AG10803 (cell line): ENCODE results near the gene ESPN.
"Not testable (repeated sequence)": the region's sequence is repeated elsewhere in the genome, so short reads cannot be mapped to it uniquely, and the experiment has no call there.

Source experiments
- DNase-seq: peaks from one replicate; pipeline ENCODE4 v3.0.0; 2010; ENCODE audit warnings: low read depth
- H3K4me3 ChIP-seq: 2 replicates; pipeline ENCODE4 v1.5.1; 2011; ENCODE audit warnings: mild to moderate bottlenecking, low read length, control low read depth
- TF ChIP-seq, protein P1 (sequence below): conservative IDR thresholded peaks from 2 replicates; pipeline ENCODE4 v1.5.1; 2011; ENCODE audit warnings: mild to moderate bottlenecking, low read length, control low read depth, inconsistent platforms

Gene ESPN

DNA sequence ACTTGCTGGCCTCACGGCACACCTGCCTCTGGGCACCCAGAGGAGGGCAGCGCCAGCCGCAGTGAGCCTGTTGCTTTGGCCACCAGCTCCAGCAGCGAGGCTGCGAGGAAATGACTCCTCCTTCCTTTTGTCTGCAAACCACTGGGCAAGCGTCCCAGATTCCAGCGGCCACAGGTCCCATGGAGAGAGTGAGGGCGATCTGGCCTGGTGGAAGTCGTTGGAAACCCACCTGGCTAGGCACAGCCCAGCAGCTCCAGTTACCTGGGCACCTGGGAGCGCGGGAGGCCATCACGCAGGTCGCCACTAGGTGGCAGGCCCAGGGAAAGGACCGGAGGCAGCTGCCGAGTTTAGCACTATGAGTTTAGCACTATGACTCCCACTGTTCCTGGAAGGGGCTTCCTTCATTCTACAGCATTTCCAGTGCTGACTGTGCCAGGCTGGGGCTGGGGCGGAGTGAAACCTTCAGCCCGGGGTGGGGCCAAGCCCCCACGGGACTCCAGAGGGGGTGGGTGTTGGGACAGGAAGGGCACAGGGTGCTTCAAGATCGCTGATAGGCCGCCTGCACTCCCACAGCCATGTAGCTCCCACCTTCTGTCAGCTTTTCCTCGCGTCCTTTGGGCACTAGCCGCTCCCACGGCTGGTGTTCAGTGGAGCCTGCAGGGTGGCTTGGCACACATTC lies 1.1 kb upstream of the ESPN start:
- H3K4me3 ChIP-seq: no peak overlapping the region
- TF ChIP-seq, protein P1, sequence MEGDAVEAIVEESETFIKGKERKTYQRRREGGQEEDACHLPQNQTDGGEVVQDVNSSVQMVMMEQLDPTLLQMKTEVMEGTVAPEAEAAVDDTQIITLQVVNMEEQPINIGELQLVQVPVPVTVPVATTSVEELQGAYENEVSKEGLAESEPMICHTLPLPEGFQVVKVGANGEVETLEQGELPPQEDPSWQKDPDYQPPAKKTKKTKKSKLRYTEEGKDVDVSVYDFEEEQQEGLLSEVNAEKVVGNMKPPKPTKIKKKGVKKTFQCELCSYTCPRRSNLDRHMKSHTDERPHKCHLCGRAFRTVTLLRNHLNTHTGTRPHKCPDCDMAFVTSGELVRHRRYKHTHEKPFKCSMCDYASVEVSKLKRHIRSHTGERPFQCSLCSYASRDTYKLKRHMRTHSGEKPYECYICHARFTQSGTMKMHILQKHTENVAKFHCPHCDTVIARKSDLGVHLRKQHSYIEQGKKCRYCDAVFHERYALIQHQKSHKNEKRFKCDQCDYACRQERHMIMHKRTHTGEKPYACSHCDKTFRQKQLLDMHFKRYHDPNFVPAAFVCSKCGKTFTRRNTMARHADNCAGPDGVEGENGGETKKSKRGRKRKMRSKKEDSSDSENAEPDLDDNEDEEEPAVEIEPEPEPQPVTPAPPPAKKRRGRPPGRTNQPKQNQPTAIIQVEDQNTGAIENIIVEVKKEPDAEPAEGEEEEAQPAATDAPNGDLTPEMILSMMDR: peak; percentile 43
- peak; percentile 51 for DNase-seq

DNA sequence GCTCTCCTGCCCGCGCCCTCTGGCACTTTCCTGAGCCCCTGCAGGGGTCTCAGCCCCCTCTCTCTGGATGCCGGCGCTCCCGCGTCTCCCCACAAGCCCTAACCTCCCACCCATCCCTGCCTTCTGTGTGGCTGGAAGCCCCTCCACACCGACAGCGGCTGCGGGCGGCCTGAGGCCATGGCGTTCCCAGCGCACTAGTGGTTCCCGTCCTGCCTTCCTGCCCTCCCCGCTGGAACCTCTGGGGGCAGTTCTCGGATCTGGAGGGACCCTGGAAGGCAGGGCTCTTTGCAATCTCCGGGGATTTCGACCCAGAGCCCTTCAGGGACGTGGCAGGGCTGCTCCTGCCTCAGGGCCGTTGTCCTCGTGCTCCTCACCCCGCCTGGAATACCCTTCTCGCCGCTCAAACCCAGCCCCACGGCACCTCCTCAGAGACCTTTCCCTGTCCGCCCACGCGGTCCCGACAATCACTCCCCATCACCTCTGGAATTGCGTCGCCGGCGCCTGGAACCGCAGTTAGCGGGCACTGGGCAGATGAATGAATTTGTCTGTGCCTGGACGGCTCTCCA lies 493 bp upstream of the ESPN start:
- DNase-seq: no peak
- no peak overlapping the region for H3K4me3 ChIP-seq
- TF ChIP-seq, protein P1: no peak

DNA sequence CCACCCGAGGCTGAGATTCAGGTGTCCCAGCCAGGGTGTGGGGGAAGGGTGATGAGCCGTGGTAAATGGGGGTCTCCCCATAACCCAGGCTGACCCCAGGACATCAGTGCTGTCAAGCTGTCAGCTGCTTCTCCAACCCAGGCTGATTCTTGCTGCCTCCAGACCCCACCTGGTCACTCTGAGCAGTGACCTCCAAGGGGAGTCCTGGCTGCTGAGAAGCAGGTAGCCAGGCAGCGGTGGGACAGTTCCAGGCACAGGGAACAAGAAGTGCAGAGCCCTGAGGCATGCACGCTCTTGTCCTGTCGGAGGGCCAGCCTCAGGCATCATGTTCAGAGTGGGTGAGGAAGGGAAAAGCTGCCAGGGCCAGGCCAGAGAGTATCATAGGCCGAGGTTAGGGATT lies 1.1 kb downstream of the ESPN start:
- no peak for DNase-seq

DNA sequence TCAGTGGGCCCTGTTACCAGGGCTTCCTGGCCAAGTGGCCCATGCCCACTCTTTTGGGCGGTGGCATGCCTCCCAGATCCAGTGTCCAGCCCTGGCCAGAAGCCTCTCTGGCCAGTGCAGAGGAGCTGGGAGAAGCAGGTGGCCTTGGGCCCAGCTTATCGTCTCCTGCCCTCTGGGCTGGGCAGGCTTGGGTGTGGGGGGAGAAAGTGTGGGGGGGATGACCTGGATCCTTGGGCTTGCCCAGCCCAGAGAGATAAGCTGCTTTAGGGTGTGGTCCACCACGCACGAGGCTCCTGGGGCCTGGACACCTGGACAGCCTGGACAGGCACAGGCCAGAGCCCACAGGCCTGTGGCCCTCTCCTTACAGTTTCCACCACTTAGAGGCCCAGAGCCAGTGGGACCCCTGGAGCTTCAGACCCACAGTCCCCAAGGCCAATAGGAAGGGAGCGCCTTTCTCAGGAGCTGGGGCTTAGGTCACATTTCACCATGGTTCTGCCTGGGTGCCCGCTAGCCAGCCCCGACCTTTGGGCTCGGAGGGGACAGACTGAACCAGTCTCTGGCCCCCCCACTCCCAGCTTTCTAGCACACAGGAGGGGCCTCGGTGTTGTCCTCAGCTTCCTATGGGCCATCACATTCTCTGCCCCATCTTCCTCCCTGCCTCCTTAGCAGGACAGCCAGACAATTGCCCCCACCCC lies 1.8 kb downstream of the ESPN start:
- TF ChIP-seq, protein P1: no peak
- H3K4me3 ChIP-seq: no peak overlapping the region
- DNase-seq: no peak

More for the DNA sequence above, 1.1 kb downstream of the ESPN start:
- TF ChIP-seq, protein P1: no peak
- H3K4me3 ChIP-seq: no peak overlapping the region

DNA sequence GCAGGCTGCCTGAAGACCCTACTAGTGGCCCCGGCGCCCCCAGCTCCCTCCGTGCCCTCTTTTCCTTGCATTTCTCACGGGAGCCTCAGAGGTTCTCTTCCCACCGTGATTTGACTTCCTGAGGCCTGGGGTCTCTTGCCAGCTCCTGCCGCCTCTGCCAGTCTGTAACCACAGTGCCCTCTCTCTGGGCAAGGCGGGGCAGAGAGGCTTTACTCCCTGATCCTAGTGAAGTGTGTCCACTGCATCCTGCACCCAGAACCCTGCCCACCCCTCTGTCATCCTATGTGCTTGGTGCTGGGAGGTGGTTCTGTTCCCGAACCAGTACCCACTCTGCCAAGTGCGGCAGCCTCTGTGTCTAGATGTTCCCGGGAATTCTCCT lies 2.4 kb downstream of the ESPN start:
- TF ChIP-seq, protein P1: no peak
- DNase-seq: no peak
- no peak overlapping the region for H3K4me3 ChIP-seq

DNA sequence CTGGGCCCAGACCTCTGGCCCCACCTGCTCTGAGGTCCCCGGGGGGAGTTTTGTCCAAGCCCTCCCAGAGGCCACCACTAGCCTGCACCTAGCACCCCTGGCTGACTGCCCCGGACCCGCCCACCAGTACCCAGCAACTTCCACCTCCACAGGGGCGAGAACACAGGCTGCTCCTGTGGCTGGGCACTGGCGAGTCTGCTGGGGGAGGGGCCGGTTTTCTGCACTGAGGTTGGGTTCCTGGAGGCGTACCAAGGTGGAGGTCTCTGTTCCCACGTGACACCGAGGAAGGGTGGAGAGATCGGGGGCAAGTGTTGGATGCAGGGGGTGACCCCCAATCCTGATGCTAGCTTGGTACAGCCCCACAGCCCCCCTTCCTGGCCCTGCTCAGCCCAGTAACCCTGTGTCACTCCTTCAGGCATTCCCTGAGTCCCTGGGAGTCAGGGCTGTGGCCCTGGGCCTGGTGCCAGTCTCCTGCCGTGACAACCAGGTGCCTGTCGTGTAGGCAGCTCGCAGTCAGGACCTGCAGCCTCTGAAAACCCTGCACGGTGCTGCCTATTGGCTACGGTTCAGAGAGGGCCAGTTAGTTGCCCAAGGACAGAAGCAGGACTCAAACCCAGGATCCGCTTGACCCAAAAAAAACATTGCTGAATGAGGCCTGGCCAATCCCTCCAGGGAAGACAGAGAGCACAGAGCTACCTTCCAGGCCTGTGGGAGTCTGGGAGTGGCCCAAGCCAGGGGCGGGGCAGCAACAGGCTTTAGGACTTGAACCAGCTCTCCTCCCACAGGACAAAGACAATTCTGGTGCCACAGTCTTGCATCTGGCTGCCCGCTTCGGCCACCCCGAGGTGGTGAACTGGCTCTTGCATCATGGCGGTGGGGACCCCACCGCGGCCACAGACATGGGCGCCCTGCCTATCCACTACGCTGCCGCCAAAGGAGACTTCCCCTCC lies 3.1 kb downstream of the ESPN start:
- no peak overlapping the region for H3K4me3 ChIP-seq
- TF ChIP-seq, protein P1: no peak
- no peak for DNase-seq

DNA sequence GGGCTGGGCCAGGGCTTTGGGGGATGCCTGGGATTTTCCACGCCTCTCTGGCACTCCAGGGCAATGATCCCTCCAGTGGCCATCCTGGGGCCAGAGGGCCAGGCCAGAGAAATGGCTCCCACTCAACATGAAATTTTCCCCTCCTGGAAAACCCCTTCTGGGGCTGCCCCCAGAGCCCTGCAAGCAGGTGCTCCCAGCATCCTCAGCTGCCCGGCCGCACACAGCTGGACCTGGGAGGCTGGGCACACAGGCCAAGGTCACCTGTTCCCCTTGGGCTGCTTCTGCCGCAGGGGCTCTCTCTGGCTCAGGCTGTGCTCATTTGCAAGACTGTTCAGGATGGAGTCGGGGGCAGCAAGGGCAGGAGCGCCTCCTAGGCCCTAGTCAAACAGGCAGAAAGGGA lies 3.9 kb downstream of the ESPN start:
- not testable (repeated sequence) for H3K4me3 ChIP-seq, DNase-seq

DNA sequence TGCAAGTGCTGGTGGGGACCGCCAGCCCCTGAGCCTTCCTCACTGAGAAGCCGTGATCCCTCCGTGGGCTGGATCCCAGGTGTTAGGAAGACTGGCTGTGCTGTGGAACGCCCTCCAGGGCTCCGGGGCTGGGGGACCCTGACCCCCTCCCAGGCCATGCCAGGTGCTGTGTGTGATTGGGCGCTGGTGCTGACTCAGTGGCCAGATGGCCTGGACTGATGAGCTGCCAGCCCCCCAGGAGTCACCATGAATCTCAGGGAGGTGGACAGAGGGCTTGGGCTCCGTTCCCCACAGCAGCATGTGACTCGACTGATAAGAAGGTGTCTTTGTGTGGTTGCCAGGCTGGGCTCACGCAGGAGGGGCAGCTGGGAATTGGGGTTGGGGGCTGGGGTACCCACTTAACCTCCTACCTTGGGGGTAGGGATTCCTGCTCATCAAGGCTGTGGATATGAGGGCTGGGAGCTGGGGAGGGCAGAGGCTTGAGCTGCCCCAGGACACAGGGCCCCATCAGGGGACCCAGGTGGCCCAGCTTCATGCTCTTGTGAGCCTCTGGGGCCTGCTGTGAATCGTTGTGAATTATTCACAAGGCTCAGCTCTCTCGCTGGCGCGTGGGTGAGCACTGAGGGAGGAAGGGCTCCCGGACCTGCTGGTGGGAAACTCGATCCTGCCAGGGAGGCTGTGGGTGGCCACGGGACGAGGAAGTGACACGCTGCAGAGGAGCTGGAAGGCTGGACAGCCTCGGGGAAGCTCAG lies 5.3 kb downstream of the ESPN start:
- not testable (repeated sequence) for H3K4me3 ChIP-seq, DNase-seq

DNA sequence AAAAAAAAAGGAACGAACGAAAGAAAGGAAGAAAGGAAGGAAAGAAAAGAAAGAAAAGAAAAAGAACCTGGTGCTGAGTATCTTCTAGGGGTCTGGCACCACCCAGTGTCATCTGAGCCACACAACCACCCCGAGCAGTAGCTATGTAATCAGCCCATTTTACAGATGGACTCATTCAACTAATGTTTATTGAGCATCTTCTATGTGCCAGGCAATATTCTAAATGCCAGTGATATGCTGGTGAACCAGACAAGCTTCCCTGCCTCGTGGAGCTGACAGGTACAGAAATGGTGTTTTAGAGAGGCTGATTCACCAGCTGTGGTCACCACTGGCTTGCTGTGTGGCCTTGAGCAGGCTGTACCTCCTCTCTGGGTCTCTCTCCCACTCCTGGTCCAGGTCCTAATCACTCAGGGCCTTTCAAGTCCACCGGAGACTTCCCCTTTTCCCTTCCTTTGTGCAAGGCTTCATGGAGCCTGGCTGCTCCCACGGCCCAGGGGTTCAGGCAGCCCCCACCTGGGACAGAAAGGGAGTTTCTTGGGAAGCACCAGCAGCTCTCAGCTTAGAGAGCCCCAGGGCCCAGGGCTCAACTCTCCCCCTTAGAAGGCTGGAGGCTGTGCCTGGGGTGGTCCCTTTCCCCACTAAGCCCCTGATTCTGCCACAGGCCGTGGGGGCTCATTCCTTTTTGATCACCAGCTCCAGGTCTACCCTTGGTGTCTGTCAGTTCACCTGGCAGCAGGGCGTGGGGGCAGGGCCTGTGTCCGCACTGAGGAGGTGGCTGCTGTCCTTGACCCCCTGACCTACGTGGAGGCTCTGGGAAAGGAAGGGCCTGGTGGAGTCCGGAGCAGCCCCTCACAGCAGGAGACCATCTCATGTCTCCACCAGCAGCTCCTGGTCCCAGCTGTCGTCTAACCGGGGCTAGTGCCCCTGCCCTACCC lies 7.3 kb downstream of the ESPN start:
- H3K4me3 ChIP-seq, DNase-seq: not testable (repeated sequence)
